NCI-H510A treated with DMSO at 0.1 percent for 48 hours (cell line): ENCODE results near the gene HCN1.
"Not testable (repeated sequence)": the region's sequence is repeated elsewhere in the genome, so short reads cannot be mapped to it uniquely, and the experiment has no call there.

Experiments
- DNase-seq: peaks from one replicate; lab custom pipeline; 2025; lab: John Stamatoyannopoulos, UW

The HCN1 gene

DNA sequence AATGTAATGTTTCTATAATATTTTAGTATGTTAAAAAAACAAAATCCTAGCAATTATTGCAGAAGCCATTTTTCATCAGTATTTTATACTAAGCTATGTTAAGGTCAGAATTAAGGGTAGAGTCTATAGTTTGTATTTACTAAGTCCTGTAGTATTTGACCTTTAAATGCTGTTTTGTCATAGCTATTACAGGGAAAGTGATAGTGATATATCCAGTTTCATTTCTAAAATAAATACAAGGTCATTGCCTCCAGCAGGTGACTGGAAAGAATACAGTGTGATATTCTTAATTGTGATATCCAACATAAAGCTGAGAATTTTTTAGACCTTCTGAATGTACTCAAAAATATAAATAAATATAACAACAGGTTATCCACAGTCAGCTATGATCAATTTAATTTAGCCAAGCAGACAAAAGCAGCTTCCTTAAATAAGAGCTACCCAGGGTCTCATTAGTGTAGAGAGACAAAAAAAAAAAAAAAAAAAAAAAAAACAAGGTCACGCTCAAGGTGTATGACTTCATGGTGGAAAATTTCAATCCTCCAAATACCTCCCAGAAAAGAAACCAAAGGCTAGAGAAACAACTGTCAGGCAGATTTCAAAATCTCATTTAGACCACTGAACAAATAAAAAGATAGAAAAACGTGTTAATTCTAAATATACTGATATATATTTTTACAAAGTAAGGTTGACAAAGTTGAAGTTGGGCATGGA, 278.7 kb downstream of the HCN1 start:
- no peak for DNase-seq

DNA sequence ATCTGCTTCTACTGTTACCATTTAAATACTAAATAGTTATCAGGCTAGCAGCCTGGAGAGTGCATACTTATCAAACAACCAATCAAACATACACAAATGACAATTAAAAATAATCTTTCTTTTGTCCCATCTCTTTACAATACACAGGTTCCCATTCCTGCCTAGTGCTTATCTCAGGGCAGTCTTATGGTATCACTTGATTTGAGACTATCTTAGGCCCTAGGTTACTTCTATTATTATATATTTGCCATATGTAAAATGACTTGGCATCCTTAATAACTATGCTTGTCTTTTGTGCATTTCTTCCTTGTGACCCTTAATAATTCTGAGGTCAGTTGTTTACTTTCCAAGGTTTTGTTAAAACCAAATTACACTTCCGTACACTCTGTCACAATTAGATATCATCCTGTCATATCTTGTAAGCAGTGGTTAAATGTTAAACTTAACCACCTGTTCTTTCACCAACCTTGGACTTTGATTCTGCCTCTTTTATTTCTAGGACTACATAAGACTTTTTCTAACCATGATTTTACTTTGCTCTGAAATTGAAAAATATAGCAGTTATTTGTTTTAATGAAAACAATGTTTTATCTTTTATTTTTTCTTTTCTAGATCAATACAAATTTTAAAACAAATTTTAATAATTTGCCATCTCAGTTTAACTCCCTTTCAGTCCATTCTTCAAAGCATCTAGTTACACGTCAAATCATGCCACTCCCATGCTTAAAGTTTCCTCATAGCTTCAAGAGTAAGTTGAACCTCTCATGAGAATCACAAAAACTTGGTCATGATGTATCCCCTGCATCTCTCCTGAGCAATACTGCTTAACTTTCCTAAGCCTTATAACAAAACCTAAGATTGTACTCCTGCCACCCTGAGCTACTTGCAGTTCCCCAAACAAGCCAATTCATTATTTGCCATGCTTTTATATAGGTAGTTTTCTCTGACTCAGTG, 281.3 kb downstream of the HCN1 start:
- DNase-seq: no peak

- no peak for DNase-seq
These were observed 284.1 kb downstream of the HCN1 start for GRCh38 chr5:45411971-45412612.

DNA sequence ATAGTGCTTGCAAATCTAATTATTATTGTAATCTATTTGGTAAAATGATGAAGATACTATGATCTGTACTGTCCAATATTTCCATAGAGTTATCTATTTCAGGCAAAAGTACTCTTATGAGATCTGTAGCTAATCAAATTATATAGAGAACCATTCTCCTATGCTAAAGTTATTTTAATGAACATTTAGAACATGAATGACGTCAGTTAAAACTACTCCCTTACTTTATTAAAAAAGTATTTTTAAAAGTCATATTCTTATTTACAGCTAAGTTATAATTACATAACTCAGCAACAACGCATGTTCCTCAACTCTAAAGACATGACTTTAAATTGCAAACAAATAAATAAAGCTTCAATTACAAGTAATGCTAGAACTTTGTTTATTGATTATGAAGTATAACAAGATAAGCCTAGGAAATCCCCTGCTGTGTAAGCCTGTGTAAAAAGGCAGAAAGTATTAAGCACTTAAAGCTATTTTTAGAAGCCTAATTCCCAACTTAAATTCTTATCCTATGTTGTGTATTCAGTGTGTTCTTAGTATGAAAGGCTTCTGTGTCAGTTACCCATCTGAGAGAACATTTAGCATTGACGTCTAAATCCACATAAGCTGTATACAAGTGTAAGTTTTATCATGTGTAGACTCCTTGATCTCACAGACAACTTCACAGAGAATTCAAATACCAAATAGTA, 285.7 kb downstream of the HCN1 start:
- DNase-seq: no peak

- DNase-seq: no peak
These were observed 288.1 kb downstream of the HCN1 start for GRCh38 chr5:45408067-45408466.

- no peak for DNase-seq
These were observed 293.2 kb downstream of the HCN1 start for GRCh38 chr5:45402804-45403455.

DNA sequence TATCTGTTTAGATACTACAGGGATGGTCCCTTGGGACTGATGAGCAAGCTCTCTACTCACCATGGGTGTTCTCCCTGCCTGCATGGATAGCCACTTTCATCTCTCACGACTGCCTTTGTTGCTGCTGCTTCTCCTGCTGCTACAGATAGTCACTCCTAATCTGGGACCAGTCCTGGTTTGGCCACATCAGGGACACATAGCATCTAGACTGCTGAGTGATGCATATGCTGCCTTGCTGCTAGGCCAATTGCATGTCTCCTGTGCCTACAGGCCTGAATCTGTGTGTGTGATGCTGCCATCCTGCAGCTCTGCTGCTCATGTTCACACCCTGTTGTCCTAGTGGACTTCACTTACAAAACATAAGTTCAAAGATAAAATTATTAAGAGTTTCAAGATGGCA, 297.1 kb downstream of the HCN1 start:
- DNase-seq: no peak

DNA sequence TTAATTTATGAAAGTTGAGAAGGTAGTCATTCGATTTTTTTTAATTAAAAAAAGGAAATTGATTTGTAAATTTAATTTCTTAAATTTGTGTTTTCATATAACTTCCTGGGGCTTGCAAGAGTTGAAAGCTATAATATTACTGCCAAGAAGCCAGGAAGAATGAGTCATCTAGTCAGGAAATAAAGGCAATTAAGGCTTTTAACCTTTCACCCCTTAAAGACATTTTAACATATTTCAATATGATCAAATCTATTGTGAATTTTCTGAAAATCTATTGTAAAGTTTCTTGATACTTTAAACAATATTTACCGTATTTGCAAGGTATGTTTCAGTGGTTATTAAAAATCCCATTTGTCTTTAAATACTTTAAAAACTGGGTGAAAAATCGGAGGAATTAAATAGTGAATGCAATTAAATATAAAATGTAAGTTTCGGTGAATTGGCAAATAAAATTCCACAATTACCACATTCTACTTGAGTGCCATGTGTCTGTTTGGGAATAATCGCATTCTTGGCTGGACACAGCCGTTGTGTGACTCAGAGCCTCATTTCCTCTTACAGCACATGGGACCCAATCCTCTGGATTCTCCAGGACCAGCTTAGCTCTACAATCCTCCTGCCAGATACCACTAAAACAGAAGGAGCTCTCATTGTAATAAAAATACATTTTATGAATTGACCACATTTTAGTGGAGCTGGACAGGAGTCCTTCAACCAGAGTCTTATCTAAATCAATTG, 310.7 kb downstream of the HCN1 start:
- no peak for DNase-seq

DNA sequence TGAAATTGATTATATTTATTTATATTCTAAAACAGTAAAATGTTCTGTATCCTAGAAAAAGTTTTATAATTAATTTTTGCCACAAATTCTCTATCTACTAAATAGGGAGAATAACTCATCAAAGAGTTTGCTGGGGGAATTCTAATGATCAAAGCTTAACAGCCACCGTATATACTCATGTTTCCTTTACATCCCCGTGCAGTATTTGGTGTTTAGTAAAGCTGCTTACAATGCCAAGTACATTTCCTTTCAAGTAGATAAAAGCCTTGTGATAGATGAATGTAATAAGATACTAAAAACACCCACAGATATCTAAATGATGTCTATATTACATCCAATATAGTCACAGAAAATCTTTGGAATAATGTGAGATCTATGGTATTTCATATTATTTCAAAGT, 312.2 kb downstream of the HCN1 start:
- DNase-seq: no peak

GRCh38 chr5:45382583-45382982, 313.6 kb downstream of the HCN1 start:
- no peak for DNase-seq

DNA sequence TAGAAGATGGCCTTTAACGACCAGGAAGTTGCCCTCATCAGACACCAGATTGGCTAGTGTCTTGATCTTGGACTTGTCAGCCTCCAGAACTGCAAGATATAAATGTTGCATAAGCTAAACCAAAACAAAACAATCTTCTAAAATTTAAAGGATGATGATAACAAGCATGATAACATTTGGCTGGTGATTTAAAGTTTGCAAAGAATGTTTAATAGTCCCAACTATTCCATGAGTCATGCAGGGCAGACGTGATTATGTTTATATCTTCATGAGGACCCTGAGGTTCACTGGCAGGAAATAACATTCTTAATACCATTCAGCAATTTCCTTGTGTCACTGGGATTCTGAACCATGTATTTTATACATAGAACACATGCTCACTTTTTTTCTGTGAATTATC, 319.8 kb downstream of the HCN1 start:
- no peak for DNase-seq

GRCh38 chr5:45372629-45373028, 323.6 kb downstream of the HCN1 start:
- DNase-seq: no peak

GRCh38 chr5:45371423-45371822, 324.8 kb downstream of the HCN1 start:
- DNase-seq: not testable (repeated sequence)

GRCh38 chr5:45355189-45355992, 340.8 kb downstream of the HCN1 start:
- DNase-seq: no peak

- DNase-seq: no peak
These were observed 359.7 kb downstream of the HCN1 start for GRCh38 chr5:45336464-45336863.

DNA sequence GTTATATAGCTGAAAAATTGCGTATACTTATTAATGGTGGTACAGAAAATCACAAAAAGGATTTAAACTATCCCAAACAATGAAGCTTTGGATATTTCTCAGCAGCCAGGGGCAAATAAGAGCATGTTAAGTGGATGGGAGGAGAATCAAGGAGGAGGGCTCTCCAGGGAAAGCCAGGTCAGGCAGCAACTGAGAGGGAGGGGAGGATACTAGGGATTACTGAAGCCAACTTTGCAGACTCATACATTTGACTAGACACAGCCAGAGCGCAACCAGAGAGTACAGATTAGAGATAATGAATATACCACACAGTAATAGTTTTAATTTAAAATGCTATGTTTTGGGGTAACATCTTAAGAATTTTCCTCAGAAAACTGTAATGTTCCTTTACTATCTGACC, 360.2 kb downstream of the HCN1 start:
- DNase-seq: no peak

DNA sequence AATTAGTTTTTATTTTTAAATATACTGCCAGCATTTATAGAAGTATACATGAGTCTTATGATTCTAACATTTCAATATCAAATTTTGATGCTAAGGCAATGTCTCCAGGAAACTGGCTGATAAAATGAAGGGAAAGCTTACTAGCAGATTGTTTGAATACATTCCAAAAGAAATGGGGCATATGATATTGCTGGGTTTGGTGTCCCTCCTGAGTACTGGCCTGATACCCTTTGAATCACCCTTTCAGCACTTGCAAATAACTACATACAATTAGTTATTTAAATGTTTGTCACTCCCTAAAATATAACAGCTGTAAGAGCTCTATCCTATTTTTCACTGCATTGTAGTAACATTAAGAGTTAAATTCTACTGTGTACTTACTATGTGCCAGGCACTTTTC, 360.8 kb downstream of the HCN1 start:
- DNase-seq: no peak

DNA sequence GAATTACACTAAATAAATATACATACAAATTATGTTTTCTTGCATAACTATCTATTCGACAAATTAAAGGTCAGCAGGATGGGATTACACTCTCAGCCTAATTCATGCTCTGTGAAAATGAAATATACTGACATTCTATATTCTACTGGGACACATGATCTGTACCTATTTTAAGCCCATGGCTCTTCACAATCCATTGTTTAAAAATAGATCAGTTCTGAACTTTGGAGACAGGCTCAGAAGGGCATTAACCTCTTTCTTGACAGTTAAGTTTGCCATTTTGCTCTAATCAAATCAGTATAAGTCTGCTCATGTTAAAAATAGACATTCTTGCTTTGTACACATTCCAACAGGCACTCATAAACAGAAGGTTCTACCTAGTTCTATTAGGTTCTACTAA, 361.2 kb downstream of the HCN1 start:
- DNase-seq: no peak

GRCh38 chr5:45312627-45313026, 383.6 kb downstream of the HCN1 start:
- not testable (repeated sequence) for DNase-seq

DNA sequence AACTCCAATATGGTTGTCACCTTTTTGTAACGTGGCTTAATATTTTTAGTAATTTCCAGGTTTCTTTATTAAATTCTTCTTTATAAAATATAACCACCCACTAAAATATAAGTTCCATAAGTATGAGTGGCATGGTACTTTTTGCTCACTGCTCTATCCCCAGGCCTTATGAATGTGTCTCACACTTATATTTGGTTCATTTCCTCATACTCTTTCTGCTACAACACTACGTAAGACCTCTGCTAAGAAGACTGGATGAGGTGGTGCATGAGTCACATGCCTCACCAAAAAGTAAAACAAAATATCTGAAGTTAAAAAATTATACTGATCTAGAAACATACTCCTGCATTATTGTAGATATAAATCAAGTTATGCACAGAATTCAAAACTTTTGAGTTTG, 400.9 kb downstream of the HCN1 start:
- DNase-seq: no peak
